IPS-15b (cell line): Measurements from ENCODE around the gene SAYSD1.

Source experiments
- H3K27me3 ChIP-seq: one replicate; pipeline ENCODE4 v1.6.1; 2013; ENCODE audit warnings: low read length; ENCODE audit not compliant: control insufficient read depth, insufficient read depth
- H3K36me3 ChIP-seq: one replicate; pipeline ENCODE4 v1.6.1; 2013; ENCODE audit warnings: low read length; ENCODE audit not compliant: control insufficient read depth, insufficient read depth
- H3K4me1 ChIP-seq: one replicate; pipeline ENCODE4 v1.6.1; 2013; ENCODE audit warnings: mild to moderate bottlenecking, low read length; ENCODE audit not compliant: control insufficient read depth, insufficient read depth
- H3K4me3 ChIP-seq: one replicate; pipeline ENCODE4 v1.5.1; 2013; ENCODE audit warnings: low read depth, low read length
- H3K9ac ChIP-seq: one replicate; pipeline ENCODE4 v1.6.1; 2013; ENCODE audit warnings: low read depth, mild to moderate bottlenecking, low read length
- H3K9me3 ChIP-seq: one replicate; pipeline ENCODE4 v1.6.1; 2013; ENCODE audit warnings: mild to moderate bottlenecking, low read length; ENCODE audit not compliant: control insufficient read depth, insufficient read depth

Gene SAYSD1

GRCh38 chr6:39114704-39115599 is at the start of gene SAYSD1:
SAYSD1 (minus strand) TSS chr6:39115186; CDS start chr6:39115089, 97 bp downstream.
- H3K9me3 ChIP-seq: no peaks in the 10 kb centered on the region
- H3K36me3 ChIP-seq: no peaks in the 10 kb centered on the region
- peak within 1 kb of the TSS; percentile 55 for H3K4me3 ChIP-seq
- peak within 1 kb of the TSS; percentile 68 for H3K9ac ChIP-seq
- H3K4me1 ChIP-seq: peaks cover 5% of the 10 kb centered on the region
- peaks cover 8% of the 10 kb centered on the region for H3K27me3 ChIP-seq

DNA sequence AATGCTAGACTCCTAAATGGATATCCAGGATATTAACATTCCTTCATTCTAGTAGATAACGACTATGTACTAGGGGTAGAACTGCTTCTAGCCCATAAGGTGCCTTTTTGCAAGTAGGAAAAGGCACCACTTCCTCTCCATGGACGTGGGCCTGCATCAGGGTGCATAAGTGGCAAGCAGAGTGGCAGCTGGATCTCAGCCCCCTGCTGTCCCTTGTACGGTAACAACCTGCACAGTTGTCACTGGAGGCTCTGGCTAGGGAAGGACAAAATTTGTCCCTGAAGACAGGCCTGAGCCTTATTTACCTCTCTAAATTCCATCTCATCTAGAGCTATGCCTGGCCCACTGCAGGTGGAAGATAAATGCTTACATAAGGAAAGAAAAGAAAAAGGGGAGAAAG is 42.5 kb upstream of the SAYSD1 start:
- Histone ChIP-seq H3K4me3 (no peak overlapping the region), H3K9me3 (no peaks in the 10 kb centered on the region), H3K9ac (no peak overlapping the region), H3K36me3 (no peaks in the 10 kb centered on the region), H3K4me1 (no peaks in the 10 kb centered on the region), H3K27me3 (no peaks in the 10 kb centered on the region)

DNA sequence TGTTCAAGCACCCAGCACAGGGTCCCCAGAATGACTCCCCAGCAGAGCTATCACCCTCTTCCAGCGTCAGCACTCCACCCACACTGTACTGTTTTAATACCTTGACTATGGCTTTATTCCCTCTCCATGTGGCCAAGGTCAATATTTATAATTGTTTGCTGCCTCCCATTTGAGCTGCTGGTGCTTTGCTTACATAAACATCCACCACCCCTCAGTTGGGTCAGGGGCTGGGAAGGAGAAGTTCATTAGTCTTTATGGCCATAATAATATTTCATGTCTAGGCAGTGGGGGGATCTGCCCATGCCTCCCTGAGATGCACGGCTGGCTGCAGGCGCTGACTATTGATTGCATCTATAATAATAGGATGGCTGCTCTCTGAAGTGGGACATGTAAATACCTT is 41.8 kb upstream of the SAYSD1 start:
- H3K4me3 ChIP-seq: no peak overlapping the region
- H3K27me3 ChIP-seq: no peaks in the 10 kb centered on the region
- no peaks in the 10 kb centered on the region for H3K36me3 ChIP-seq
- H3K4me1 ChIP-seq: no peaks in the 10 kb centered on the region
- H3K9ac ChIP-seq: no peak overlapping the region
- H3K9me3 ChIP-seq: no peaks in the 10 kb centered on the region

- H3K4me3 ChIP-seq: no peak overlapping the region
- no peaks in the 10 kb centered on the region for H3K4me1 ChIP-seq
- H3K9me3 ChIP-seq: no peaks in the 10 kb centered on the region
- no peaks in the 10 kb centered on the region for H3K27me3 ChIP-seq
- no peaks in the 10 kb centered on the region for H3K36me3 ChIP-seq
- no peak overlapping the region for H3K9ac ChIP-seq
Measured at GRCh38 chr6:39154705-39155104, 39.7 kb upstream of the SAYSD1 start.

DNA sequence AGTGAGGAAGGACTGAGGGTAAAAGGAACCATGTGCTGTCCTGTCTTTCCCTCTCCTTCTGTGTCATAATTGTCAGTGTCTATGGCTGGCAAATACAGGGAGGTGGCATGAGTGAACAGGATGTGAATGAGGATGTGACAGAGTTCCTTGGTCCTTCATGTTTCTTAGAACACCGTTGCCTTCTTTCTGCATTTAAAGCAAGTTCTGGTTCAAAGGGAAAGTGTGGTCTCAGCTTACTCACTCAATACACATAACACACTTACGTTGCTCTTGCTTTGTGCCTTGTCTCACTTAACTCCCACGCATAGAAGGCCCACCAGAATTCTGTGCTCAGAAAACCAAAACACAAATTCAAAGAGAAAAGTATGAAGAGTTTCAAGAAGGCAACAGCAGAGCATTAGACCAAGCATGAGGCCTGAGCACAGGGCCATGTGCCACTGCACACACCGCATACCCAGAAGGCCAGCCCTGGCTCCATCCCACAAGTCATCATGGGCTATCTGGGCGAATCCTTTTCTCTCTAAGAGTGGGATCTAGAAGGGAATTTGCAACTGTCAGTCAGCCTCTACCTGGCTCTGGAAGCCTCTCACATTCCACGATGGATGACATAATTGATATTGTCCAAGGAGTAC is 38.9 kb upstream of the SAYSD1 start:
- no peaks in the 10 kb centered on the region for H3K27me3 ChIP-seq
- H3K9me3 ChIP-seq: no peaks in the 10 kb centered on the region
- no peaks in the 10 kb centered on the region for H3K36me3 ChIP-seq
- H3K9ac ChIP-seq: no peak overlapping the region
- H3K4me1 ChIP-seq: no peaks in the 10 kb centered on the region
- no peak overlapping the region for H3K4me3 ChIP-seq

GRCh38 chr6:39152262-39152661 is 37.3 kb upstream of the SAYSD1 start:
- no peaks in the 10 kb centered on the region for H3K27me3 ChIP-seq
- H3K4me3 ChIP-seq: no peak overlapping the region
- H3K9ac ChIP-seq: no peak overlapping the region
- no peaks in the 10 kb centered on the region for H3K4me1 ChIP-seq
- no peaks in the 10 kb centered on the region for H3K9me3 ChIP-seq
- H3K36me3 ChIP-seq: no peaks in the 10 kb centered on the region

GRCh38 chr6:39151211-39151610 is 36.2 kb upstream of the SAYSD1 start:
- Histone ChIP-seq H3K9ac (no peak overlapping the region), H3K27me3 (no peaks in the 10 kb centered on the region), H3K4me1 (no peaks in the 10 kb centered on the region), H3K36me3 (no peaks in the 10 kb centered on the region), H3K9me3 (no peaks in the 10 kb centered on the region), H3K4me3 (no peak overlapping the region)

DNA sequence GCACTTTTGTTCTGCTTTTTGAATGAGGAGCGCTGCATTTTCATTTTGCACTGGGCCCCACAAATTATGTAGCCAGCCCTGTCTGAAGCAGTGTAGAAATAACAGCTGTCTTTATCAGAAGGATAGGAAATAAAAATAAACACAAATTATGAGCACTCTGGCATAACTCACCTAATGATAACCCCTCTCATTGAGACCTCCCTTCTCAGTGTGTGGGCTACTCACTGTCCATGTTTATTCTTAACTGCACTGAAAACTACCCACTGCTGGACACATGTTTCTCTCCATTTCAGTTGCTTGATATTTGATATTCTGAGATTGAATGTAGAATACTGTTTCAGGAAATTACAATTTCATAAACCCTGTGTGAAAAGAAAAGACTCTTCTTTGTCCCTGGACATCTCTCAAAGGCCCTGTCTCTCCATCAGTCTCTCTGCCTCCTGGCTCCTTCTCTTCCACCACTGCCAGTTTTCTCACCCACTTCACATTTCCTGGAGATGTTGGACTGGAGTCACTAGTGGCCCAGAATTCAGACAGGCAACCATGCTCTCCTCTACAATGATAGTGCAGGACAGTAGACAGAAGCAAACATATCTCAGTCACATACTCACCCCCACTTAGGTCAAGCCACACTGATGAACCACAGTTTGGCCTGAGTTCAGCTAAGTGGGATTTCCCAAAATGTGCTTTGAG is 29.6 kb upstream of the SAYSD1 start:
- Histone ChIP-seq H3K4me1 (no peaks in the 10 kb centered on the region), H3K9ac (no peak overlapping the region), H3K9me3 (no peaks in the 10 kb centered on the region), H3K36me3 (no peaks in the 10 kb centered on the region), H3K4me3 (no peak overlapping the region), H3K27me3 (no peaks in the 10 kb centered on the region)

DNA sequence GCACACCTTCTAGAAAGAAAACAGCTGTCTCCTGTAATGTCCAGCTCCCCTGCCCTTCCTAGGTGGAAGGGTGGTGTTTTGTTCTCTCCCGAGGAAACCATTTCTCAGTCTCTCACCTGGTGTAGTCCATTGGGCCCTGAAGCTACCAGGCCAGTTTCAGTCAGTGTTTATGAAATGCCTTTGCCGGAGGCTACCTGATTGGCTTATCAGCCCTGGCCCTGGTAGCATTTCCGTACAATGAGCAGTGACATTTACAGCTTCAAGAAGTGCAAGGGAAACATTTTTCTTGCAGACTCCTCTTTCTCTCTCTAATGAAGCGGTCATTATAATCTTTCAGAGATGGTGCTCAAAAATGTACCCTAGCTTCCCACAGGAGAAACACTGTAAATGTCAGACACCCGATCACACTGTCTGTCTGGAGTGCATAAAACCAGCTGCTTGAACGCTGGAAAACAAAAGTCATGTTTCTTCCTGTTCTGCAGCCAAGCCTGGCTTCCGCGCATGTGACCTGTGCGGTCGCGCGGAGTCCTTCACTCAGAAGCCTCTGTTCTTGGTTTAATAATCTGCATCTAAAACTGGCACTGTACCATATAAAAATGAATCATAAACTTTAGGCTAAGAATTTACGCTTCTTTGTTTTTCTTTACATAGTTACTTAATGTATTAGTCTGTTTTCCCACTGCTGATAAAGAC is 28.4 kb upstream of the SAYSD1 start:
- H3K4me1 ChIP-seq: no peaks in the 10 kb centered on the region
- no peaks in the 10 kb centered on the region for H3K9me3 ChIP-seq
- no peaks in the 10 kb centered on the region for H3K36me3 ChIP-seq
- H3K9ac ChIP-seq: no peak overlapping the region
- H3K27me3 ChIP-seq: no peaks in the 10 kb centered on the region
- H3K4me3 ChIP-seq: no peak overlapping the region

DNA sequence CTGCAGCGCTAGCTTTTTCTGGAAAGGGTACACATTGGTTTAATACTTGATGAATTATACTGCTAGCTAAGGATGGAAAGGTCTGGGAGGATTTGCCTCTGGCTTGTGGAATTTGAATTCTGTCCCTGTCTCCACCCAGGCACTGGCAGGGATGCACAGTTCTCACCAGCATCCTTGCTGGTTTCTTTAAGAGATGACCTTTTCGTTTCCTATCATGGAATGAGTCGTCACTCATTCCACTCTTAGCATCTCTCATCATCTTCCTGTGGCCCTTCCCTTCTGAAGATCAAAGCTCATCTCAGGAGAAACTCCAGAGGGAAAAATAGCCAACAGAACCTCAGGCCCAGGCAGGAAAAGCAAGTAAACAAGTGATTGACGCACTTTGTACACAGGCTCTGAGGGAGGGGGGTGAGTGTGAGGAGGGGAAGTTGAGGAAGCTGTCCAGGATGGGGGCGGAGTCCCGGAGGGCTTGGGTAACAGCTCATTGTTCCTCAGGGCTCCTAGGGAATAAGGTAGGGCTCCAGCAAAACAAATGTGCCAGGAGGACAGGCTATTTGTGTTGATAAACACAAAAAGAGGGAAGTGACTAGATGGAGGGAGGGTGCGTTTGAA is 25.7 kb upstream of the SAYSD1 start:
- H3K27me3 ChIP-seq: no peaks in the 10 kb centered on the region
- no peak overlapping the region for H3K4me3 ChIP-seq
- no peaks in the 10 kb centered on the region for H3K9me3 ChIP-seq
- H3K9ac ChIP-seq: no peak overlapping the region
- no peaks in the 10 kb centered on the region for H3K4me1 ChIP-seq
- H3K36me3 ChIP-seq: no peaks in the 10 kb centered on the region

GRCh38 chr6:39137245-39137644 is 22.3 kb upstream of the SAYSD1 start:
- no peak overlapping the region for H3K4me3 ChIP-seq
- no peaks in the 10 kb centered on the region for H3K4me1 ChIP-seq
- H3K27me3 ChIP-seq: no peaks in the 10 kb centered on the region
- H3K9me3 ChIP-seq: no peaks in the 10 kb centered on the region
- no peak overlapping the region for H3K9ac ChIP-seq
- H3K36me3 ChIP-seq: no peaks in the 10 kb centered on the region
